GM12864 (cell line): ENCODE data around the gene TTLL4.

Source experiments
- DNase-seq: peaks from one replicate; pipeline ENCODE4 v3.0.0-alpha.2; 2011; ENCODE audit warnings: low read depth
- H3K4me3 ChIP-seq: 2 replicates; pipeline ENCODE4 v1.5.1; 2011; ENCODE audit warnings: mild to moderate bottlenecking, low read depth, low read length, control low read depth
- TF ChIP-seq, protein P1 (sequence below): IDR thresholded peaks from 2 replicates; pipeline ENCODE4 v1.5.1; 2011; ENCODE audit warnings: low read depth, mild to moderate bottlenecking, moderate library complexity, low read length, control low read depth, inconsistent platforms; ENCODE audit errors: missing control alignments

The TTLL4 gene

DNA sequence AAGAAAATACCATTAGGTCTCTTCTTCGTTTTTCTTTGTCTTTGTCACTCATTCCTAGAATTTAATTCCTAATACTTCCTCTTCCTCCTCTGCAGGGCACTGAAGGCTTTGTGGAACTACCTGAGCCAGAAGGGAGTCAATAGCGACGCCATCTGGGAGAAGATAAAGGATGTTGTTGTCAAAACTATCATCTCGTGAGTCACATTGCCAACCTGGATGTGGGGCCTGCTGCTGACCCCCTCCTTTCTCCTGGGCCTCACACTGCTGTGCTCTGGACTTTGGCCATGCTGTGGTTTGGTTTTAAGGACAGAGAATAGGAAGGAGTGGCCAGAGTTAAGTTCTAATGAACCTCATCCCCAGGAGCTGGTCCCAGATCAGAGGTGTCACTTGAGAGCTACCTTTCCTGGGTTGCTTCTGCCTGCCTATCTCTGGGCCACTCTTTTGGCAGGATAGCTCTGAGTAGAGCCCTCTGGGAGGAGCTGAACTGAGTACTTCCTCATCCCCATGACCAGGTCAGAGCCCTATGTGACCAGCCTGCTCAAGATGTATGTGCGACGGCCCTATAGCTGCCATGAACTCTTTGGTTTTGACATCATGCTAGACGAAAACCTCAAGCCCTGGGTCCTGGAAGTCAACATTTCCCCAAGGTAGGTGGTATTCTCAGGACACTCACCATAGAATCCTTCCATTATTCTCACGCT lies 38.3 kb downstream of the TTLL4 start:
- TF ChIP-seq, protein P1, sequence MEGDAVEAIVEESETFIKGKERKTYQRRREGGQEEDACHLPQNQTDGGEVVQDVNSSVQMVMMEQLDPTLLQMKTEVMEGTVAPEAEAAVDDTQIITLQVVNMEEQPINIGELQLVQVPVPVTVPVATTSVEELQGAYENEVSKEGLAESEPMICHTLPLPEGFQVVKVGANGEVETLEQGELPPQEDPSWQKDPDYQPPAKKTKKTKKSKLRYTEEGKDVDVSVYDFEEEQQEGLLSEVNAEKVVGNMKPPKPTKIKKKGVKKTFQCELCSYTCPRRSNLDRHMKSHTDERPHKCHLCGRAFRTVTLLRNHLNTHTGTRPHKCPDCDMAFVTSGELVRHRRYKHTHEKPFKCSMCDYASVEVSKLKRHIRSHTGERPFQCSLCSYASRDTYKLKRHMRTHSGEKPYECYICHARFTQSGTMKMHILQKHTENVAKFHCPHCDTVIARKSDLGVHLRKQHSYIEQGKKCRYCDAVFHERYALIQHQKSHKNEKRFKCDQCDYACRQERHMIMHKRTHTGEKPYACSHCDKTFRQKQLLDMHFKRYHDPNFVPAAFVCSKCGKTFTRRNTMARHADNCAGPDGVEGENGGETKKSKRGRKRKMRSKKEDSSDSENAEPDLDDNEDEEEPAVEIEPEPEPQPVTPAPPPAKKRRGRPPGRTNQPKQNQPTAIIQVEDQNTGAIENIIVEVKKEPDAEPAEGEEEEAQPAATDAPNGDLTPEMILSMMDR: no peak
- DNase-seq: no peak
- H3K4me3 ChIP-seq: no peak overlapping the region

DNA sequence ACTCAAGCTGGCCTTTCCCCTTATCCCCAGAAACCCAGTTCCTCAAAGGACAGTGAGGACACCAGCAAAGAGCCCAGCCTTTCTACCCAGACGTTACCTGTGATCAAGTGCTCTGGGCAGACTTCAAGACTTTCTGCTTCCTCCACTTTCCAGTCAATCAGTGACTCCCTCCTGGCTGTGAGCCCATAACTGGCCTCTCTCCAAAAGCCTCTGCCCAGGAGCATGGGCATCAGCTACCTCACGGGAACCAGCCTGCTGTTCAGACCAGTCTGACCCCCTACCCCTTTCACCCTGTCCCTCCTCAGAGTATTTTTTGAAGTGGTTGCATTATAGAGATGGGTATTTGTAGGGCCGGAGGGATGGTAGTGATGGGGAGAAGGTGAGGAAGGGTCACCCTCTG lies 43.6 kb downstream of the TTLL4 start:
- H3K4me3 ChIP-seq: no peak overlapping the region
- TF ChIP-seq, protein P1: no peak
- no peak for DNase-seq

DNA sequence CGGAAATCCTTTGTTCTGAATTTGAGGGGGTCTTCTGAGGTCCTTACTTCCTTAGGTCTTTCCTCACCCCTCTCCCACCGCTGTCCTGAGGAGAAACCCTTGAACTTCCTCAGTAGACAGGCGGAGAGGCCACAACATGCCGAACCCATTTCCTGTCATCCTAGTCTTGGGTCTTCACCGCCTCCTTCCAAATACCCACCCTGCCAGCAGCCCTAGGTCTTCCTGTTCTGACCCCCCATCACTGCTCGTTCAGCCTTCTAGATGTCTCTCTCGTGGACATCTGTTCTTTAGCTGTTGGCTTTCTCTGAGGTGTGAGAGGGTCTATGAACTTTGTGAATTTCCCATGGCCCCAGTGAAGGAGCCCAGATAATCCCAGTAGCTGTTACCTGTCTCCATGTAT lies 44.1 kb downstream of the TTLL4 start:
- DNase-seq: no peak
- TF ChIP-seq, protein P1: no peak
- no peak overlapping the region for H3K4me3 ChIP-seq

DNA sequence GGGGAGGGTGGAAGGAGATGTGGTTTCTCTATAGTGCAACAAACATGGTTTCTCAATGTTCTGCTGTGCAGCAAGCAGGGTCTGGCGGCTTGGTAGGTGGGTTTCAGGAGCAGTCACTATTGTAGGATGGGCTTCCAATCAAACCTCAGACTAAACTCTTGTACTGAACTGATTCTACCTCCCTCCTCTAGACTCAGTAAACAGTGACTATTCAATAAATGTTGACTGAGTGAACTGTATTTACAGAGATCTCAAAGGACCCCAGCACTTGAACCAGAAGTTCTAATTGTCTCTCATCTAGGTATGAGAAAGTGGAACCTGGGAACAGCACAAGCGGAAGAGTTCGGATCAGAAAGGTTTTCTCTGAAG lies 44.5 kb downstream of the TTLL4 start:
- no peak for DNase-seq
- TF ChIP-seq, protein P1: no peak
- no peak overlapping the region for H3K4me3 ChIP-seq

DNA sequence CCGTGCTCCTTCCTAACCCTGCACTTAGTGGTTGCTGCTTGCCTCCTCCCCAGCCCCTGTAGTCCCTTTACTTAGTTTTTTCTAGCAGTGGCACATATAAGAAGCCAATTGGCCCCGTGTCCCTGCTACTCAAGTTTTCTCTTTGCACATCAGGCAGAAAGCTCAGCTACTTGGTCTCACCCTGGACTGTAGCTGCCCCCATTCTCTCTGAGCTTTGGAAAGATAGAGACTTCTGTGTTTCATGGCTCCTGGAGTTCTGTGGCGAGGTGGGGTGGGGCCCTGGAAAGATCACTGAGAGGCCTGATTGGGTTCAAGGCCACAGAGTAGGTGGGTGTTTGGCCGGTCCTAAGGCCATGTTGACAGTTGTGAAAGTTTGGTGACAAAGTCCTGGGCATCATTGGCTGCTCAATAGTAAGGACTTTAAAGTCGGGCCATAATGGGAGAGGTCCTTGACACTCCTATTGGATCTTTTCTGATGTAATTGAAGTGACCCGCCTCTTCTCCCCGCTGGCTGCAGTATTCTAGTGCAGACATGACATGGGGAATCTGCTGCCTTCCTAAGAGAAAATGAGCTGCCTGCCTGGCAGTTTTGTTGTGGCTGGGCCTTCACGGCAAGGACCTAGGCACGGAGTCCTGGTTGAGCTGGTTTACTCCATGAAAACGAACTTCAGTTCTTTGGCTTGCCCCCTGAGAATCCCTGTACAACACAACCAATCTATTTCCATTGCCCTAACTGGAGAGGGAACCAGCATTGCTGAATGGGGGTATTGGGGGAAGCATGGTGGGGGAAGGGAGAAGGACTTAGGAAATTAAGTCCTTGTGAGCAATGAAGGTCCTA lies 45.2 kb downstream of the TTLL4 start:
- DNase-seq: no peak
- no peak overlapping the region for H3K4me3 ChIP-seq
- TF ChIP-seq, protein P1: no peak

DNA sequence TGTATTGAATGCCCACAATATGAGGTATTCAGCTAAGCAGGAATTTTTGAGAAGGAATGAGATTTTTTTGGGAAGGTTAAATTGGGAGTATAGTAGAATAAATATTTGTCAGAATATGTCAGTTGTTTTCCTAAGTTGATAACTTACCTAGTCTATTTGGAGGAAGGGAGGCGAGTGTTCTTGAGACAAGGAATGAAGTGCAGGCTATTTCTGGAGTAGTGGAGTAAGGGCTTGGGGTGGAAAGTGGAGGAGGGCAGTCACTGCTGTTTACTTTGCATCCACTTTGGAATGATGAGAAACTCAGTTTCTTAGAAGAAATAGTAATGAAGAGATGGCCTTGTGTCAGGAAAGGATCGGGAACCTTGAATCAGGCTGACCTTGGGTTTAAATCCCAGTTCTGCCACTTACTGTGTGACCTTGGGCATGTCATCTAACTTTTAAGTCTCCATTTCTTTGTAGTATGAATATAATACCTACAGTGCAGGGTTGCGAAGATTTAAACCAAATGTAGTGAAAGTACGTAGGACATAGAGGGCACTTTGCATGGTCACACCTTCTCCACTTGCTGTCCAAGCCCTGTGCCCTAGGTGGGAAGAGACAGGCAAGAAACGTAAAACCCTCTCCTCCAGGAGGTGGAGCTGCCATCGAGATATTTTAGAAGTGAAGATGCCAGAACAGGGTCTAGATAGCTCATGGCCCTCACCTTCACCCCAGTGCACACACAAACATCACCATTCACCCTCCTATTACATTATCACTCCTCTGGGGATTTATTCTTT lies 46.2 kb downstream of the TTLL4 start:
- TF ChIP-seq, protein P1: no peak
- DNase-seq: no peak
- no peak overlapping the region for H3K4me3 ChIP-seq
